K562 (cell line): ENCODE measurements around the gene NOSTRIN. TPM values are rescaled to one million over a fixed set of nuclear protein-coding genes. Genes with fewer than 3 reads are reported as not detected.

Experiments used
- ARHGAP35 ChIP-seq: fragments of 450-650 bp; IDR thresholded peaks from 2 replicates; pipeline ENCODE4 v1.6.1; 2018; ENCODE audit not compliant: partially characterized antibody
- CC2D1A ChIP-seq: fragments of 450-650 bp; IDR thresholded peaks from 2 replicates; pipeline ENCODE4 v1.6.1; 2017; ENCODE audit warnings: mild to moderate bottlenecking
- FOXP1 ChIP-seq: sonication (generic); formaldehyde crosslinking; IDR thresholded peaks from 2 replicates; pipeline ENCODE4 v1.8.0; 2022; ENCODE audit warnings: mild to moderate bottlenecking, missing genetic modification reagents
- NCOA4 ChIP-seq: fragments of 450-650 bp; IDR thresholded peaks from 2 replicates; pipeline ENCODE4 v1.6.1; 2018; ENCODE audit warnings: mild to moderate bottlenecking; ENCODE audit not compliant: partially characterized antibody
- STAT5B ChIP-seq: fragments of 250-450 bp; sonication (Bioruptor Pico); IDR thresholded peaks from 2 replicates; pipeline ENCODE4 v1.8.0; 2021; ENCODE audit warnings: mild to moderate bottlenecking, inconsistent platforms
- TARDBP ChIP-seq: fragments of 450-650 bp; IDR thresholded peaks from 2 replicates; pipeline ENCODE4 v1.6.1; 2016
- TBL1XR1 ChIP-seq, 2 experiments: IDR thresholded peaks; 2 replicates each; pipeline ENCODE4 v1.6.1; 2012; ENCODE audit warnings: improper control_type of control experiment in 2 of 2, low read length in 2 of 2, mild to moderate bottlenecking in 1 of 2
- ZNF197 ChIP-seq: fragments of 200-800 bp; sonication (Bioruptor generic); IDR thresholded peaks from 2 replicates; pipeline ENCODE4 v1.6.1; 2016; ENCODE audit warnings: low read depth, missing genetic modification characterization, missing compliant biosample characterization
- ZNF212 ChIP-seq: fragments of 450-650 bp; formaldehyde crosslinking; IDR thresholded peaks from 2 replicates; pipeline ENCODE4 v1.4.0; 2020; ENCODE audit warnings: mild to moderate bottlenecking
- ZNF253 ChIP-seq: fragments of 250-450 bp; sonication (Bioruptor Pico); conservative IDR thresholded peaks from 2 replicates; pipeline ENCODE4 v1.6.1; 2021; ENCODE audit warnings: mild to moderate bottlenecking
- ZNF717 ChIP-seq: fragments of 250-450 bp; sonication (Bioruptor Pico); IDR thresholded peaks from 2 replicates; pipeline ENCODE4 v1.5.0; 2021
- polyA plus RNA-seq, 8 experiments: library from polyadenylated mRNA; depleted of rRNA in 4 of 8; stranded (reverse) in 5 of 8; unstranded in 3 of 8; fragments of >200 nt; fragmentation: Nextera tagmentation in 2 of 8; fragmentation: Illumina TruSeq in 1 of 8; extraction: Ambion mirVana in 2 of 8; extraction: Trizol in 1 of 8; gene quantifications; 2 replicates each; pipeline versions ENCODE4 v1.2.1 to v1.2.3, GENCODE V29; 2011 to 2014; ENCODE audit warnings: inconsistent platforms in 1 of 8, missing spikeins in 1 of 8
- total RNA-seq, 7 experiments: library from RNA; depleted of rRNA in 6 of 7; stranded (reverse); fragments of >200 nt in 6 of 7; fragmentation: Illumina TruSeq in 2 of 7; extraction: Trizol in 2 of 7; gene quantifications; 2 replicates each; pipeline versions ENCODE4 v1.2.1 to v1.2.3, GENCODE V29; 2011 to 2021; ENCODE audit warnings: low replicate concordance in 1 of 7
- TF ChIP-seq, protein P1 (sequence below): fragments of 200-800 bp; sonication (Bioruptor generic); IDR thresholded peaks from 2 replicates; pipeline ENCODE4 v1.6.1; 2017; ENCODE audit warnings: missing genetic modification characterization, missing compliant biosample characterization
- TF ChIP-seq, protein P2 (sequence below): sonication (generic); formaldehyde crosslinking; IDR thresholded peaks from 2 replicates; pipeline ENCODE4 v1.5.0; 2020; ENCODE audit warnings: missing genetic modification reagents
- TF ChIP-seq, protein P3 (sequence below): sonication (generic); formaldehyde crosslinking; IDR thresholded peaks from 2 replicates; pipeline ENCODE4 v1.8.0; 2023; ENCODE audit warnings: mild to moderate bottlenecking, missing genetic modification reagents
- TF ChIP-seq, protein P4 (sequence below): sonication (generic); formaldehyde crosslinking; IDR thresholded peaks from 2 replicates; pipeline ENCODE4 v1.8.1; 2023; ENCODE audit warnings: mild to moderate bottlenecking, missing genetic modification reagents
- TF ChIP-seq, protein P5 (sequence below): fragments of 450-650 bp; formaldehyde crosslinking; conservative IDR thresholded peaks from 2 replicates; pipeline ENCODE4 v1.4.0; 2022; ENCODE audit warnings: mild to moderate bottlenecking, missing genetic modification characterization
- TF ChIP-seq, protein P6 (sequence below): fragments of 250-450 bp; sonication (Bioruptor Pico); IDR thresholded peaks from 2 replicates; pipeline ENCODE4 v1.5.0; 2021

NOSTRIN gene
- total and polyA plus RNA-seq, 9 of the 15 experiments (the other 6 are each of a cell fraction or from before 2014, with no cell fraction given): 26.7 to 82.9 (median 56.3) TPM

DNA sequence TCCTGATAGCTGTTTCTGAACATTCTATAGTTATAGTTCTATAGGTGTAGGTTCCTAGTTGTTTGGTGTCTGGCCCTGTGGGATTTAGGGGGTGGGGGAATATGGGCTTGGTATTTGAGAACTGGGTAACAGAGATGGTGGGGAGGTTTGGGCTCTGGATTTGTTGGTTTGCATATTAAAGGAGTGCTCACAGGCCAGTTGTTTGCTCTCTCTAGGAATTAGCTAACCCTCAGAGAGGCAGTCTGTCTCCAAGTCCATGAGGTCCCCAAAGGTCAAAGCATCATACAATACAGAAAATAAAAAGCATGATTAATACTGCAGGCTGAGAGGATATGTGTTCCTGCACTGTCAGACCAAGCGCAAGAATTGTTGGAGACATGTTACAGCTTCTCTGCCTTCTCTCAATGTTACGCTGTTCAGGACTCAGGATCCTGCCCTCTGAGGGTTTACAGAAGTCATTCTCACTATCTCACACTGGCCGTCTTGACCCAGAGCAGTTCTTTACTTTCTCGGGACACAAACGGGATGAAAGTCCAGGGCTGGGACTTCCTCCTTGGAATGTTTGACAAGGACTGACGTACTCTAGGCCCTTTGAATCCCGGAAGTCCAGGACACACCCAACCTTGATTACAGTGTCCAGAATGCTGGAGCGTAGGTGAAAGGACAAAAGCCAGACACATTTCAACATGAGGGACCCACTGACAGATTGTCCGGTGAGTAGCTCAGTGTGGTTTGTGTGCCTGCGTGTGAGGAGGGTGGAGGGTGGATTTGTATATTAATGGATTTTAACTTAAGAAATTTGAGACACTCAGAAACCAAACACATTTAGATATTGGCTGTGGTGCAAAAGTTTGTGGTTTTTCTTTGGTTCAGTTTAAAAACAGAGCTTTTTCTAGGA, at the start of gene NOSTRIN (continued):
- TF ChIP-seq, protein P1, sequence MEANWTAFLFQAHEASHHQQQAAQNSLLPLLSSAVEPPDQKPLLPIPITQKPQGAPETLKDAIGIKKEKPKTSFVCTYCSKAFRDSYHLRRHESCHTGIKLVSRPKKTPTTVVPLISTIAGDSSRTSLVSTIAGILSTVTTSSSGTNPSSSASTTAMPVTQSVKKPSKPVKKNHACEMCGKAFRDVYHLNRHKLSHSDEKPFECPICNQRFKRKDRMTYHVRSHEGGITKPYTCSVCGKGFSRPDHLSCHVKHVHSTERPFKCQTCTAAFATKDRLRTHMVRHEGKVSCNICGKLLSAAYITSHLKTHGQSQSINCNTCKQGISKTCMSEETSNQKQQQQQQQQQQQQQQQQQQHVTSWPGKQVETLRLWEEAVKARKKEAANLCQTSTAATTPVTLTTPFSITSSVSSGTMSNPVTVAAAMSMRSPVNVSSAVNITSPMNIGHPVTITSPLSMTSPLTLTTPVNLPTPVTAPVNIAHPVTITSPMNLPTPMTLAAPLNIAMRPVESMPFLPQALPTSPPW (CRISPR knock-in tag): 0 out of 2 replicates have a peak, but pooled peaks have one; percentile 13
- TF ChIP-seq, protein P2, sequence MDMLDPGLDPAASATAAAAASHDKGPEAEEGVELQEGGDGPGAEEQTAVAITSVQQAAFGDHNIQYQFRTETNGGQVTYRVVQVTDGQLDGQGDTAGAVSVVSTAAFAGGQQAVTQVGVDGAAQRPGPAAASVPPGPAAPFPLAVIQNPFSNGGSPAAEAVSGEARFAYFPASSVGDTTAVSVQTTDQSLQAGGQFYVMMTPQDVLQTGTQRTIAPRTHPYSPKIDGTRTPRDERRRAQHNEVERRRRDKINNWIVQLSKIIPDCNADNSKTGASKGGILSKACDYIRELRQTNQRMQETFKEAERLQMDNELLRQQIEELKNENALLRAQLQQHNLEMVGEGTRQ (CRISPR knock-in tag): no peak
- TF ChIP-seq ZNF197 (CRISPR knock-in tag): no peak
- no peak for TF ChIP-seq ZNF253 (CRISPR knock-in tag)
- TF ChIP-seq ZNF212 (CRISPR knock-in tag): no peak
- TF ChIP-seq FOXP1 (CRISPR knock-in tag): no peak
- TF ChIP-seq NCOA4: no peak
- TF ChIP-seq, protein P3, sequence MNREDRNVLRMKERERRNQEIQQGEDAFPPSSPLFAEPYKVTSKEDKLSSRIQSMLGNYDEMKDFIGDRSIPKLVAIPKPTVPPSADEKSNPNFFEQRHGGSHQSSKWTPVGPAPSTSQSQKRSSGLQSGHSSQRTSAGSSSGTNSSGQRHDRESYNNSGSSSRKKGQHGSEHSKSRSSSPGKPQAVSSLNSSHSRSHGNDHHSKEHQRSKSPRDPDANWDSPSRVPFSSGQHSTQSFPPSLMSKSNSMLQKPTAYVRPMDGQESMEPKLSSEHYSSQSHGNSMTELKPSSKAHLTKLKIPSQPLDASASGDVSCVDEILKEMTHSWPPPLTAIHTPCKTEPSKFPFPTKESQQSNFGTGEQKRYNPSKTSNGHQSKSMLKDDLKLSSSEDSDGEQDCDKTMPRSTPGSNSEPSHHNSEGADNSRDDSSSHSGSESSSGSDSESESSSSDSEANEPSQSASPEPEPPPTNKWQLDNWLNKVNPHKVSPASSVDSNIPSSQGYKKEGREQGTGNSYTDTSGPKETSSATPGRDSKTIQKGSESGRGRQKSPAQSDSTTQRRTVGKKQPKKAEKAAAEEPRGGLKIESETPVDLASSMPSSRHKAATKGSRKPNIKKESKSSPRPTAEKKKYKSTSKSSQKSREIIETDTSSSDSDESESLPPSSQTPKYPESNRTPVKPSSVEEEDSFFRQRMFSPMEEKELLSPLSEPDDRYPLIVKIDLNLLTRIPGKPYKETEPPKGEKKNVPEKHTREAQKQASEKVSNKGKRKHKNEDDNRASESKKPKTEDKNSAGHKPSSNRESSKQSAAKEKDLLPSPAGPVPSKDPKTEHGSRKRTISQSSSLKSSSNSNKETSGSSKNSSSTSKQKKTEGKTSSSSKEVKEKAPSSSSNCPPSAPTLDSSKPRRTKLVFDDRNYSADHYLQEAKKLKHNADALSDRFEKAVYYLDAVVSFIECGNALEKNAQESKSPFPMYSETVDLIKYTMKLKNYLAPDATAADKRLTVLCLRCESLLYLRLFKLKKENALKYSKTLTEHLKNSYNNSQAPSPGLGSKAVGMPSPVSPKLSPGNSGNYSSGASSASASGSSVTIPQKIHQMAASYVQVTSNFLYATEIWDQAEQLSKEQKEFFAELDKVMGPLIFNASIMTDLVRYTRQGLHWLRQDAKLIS (CRISPR knock-in tag): no peak
- TF ChIP-seq TARDBP: 0 out of 2 replicates have a peak, but pooled peaks have one; percentile 63
- TF ChIP-seq, protein P4, sequence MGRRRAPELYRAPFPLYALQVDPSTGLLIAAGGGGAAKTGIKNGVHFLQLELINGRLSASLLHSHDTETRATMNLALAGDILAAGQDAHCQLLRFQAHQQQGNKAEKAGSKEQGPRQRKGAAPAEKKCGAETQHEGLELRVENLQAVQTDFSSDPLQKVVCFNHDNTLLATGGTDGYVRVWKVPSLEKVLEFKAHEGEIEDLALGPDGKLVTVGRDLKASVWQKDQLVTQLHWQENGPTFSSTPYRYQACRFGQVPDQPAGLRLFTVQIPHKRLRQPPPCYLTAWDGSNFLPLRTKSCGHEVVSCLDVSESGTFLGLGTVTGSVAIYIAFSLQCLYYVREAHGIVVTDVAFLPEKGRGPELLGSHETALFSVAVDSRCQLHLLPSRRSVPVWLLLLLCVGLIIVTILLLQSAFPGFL (CRISPR knock-in tag): no peak
- peak in 1 of 2 experiments; percentile 32; a peak in 1 of 4 replicates for TF ChIP-seq TBL1XR1 (IDR thresholded peaks at IDR 0.05; ENCODE audit: low read length in 2 of 2)
- TF ChIP-seq, protein P5, sequence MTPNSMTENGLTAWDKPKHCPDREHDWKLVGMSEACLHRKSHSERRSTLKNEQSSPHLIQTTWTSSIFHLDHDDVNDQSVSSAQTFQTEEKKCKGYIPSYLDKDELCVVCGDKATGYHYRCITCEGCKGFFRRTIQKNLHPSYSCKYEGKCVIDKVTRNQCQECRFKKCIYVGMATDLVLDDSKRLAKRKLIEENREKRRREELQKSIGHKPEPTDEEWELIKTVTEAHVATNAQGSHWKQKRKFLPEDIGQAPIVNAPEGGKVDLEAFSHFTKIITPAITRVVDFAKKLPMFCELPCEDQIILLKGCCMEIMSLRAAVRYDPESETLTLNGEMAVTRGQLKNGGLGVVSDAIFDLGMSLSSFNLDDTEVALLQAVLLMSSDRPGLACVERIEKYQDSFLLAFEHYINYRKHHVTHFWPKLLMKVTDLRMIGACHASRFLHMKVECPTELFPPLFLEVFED (CRISPR knock-in tag): 0 out of 2 replicates have a peak, but pooled peaks have one; percentile 25
- no peak for TF ChIP-seq STAT5B (CRISPR knock-in tag)
- no peak for TF ChIP-seq CC2D1A
- TF ChIP-seq ZNF717 (CRISPR knock-in tag): no peak
- TF ChIP-seq ARHGAP35: no peak
- TF ChIP-seq, protein P6, sequence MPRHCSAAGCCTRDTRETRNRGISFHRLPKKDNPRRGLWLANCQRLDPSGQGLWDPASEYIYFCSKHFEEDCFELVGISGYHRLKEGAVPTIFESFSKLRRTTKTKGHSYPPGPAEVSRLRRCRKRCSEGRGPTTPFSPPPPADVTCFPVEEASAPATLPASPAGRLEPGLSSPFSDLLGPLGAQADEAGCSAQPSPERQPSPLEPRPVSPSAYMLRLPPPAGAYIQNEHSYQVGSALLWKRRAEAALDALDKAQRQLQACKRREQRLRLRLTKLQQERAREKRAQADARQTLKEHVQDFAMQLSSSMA: no peak
